Mesendoderm (in vitro differentiated cells): ENCODE data around the gene SLIT3.
A peak's percentile ranks its signal among the peaks of the same experiment; 100 is the strongest.

Source experiments
- DNase-seq: peaks from one replicate; pipeline ENCODE4 v3.0.0; 2013
- H2AK5ac ChIP-seq: 2 replicates; pipeline ENCODE4 v1.6.1; 2013; ENCODE audit warnings: low read length, inconsistent platforms
- H2BK120ac ChIP-seq: 2 replicates; pipeline ENCODE4 v1.6.1; 2013; ENCODE audit warnings: low read depth, mild to moderate bottlenecking, low read length, moderate library complexity, mixed read lengths
- H2BK15ac ChIP-seq: replicated peaks from 2 replicates; pipeline ENCODE4 v1.6.1; 2013; ENCODE audit warnings: low read depth, mild to moderate bottlenecking, moderate library complexity
- H2BK5ac ChIP-seq: 2 replicates; pipeline ENCODE4 v1.6.1; 2013; ENCODE audit warnings: low read length, inconsistent platforms
- H3K18ac ChIP-seq: 2 replicates; pipeline ENCODE4 v1.6.1; 2013; ENCODE audit warnings: mild to moderate bottlenecking, low read length, mixed read lengths
- H3K23ac ChIP-seq: one replicate; pipeline ENCODE4 v1.6.1; 2013; ENCODE audit warnings: low read length
- H3K27ac ChIP-seq: 2 replicates; pipeline ENCODE4 v1.5.1; 2013; ENCODE audit warnings: low read depth, mild to moderate bottlenecking, inconsistent platforms, low read length, moderate library complexity
- H3K27me3 ChIP-seq: 2 replicates; pipeline ENCODE4 v1.6.1; 2013; ENCODE audit warnings: low read length, control low read depth, mild to moderate bottlenecking, inconsistent platforms; ENCODE audit not compliant: insufficient read depth, poor library complexity
- H3K36me3 ChIP-seq: 2 replicates; pipeline ENCODE4 v1.6.1; 2013; ENCODE audit warnings: low read length, inconsistent platforms; ENCODE audit not compliant: control insufficient read depth, insufficient read depth
- H3K4ac ChIP-seq: one replicate; pipeline ENCODE4 v1.6.1; 2013; ENCODE audit warnings: low read depth, mild to moderate bottlenecking, low read length, moderate library complexity
- H3K4me1 ChIP-seq: 2 replicates; pipeline ENCODE4 v1.6.1; 2013; ENCODE audit warnings: low read depth, low read length, inconsistent platforms; ENCODE audit not compliant: control insufficient read depth
- H3K4me2 ChIP-seq: 2 replicates; pipeline ENCODE4 v1.6.1; 2013; ENCODE audit warnings: low read length
- H3K4me3 ChIP-seq: 2 replicates; pipeline ENCODE4 v1.5.1; 2013; ENCODE audit warnings: mild to moderate bottlenecking, low read length
- H3K56ac ChIP-seq: one replicate; pipeline ENCODE4 v1.6.1; 2013; ENCODE audit warnings: low read length
- H3K79me1 ChIP-seq: 2 replicates; pipeline ENCODE4 v1.6.1; 2013; ENCODE audit warnings: low read length, inconsistent platforms
- H3K79me2 ChIP-seq: 2 replicates; pipeline ENCODE4 v1.6.1; 2013; ENCODE audit warnings: mild to moderate bottlenecking, low read length; ENCODE audit not compliant: control insufficient read depth, insufficient read depth
- H3K9ac ChIP-seq: 2 replicates; pipeline ENCODE4 v1.6.1; 2013; ENCODE audit warnings: low read length, inconsistent platforms
- H4K5ac ChIP-seq: one replicate; pipeline ENCODE4 v1.6.1; 2013; ENCODE audit warnings: low read length
- H4K8ac ChIP-seq: one replicate; pipeline ENCODE4 v1.6.1; 2013; ENCODE audit warnings: low read depth, mild to moderate bottlenecking, control low read depth, low read length, moderate library complexity
- WGBS: extraction: QIAGEN DNeasy Blood & Tissue Kit; methylation state at CpG from one replicate; pipeline ENCODE4 v1.1.7; 2013; ENCODE audit warnings: low lambda C conversion rate, missing lambda C conversion rate; ENCODE audit not compliant: insufficient coverage; ENCODE audit errors: extremely low coverage; 5-methylcytosine and 5-hydroxymethylcytosine counted together

Gene SLIT3

GRCh38 chr5:169152946-169153345, 148.0 kb downstream of the SLIT3 start:
- no peak overlapping the region for H3K18ac ChIP-seq
- H3K79me1 ChIP-seq = no peaks in the 10 kb centered on the region
- no peak overlapping the region for H3K4me2 ChIP-seq
- no peak overlapping the region for H3K4ac ChIP-seq
- H3K9ac ChIP-seq = no peak overlapping the region
- DNase-seq = no peak
- WGBS = no CpG with 5 or more reads among the region's 7 CpGs
- no peak overlapping the region for H3K27ac ChIP-seq
- H3K23ac ChIP-seq = no peak overlapping the region
- H3K4me3 ChIP-seq = no peak overlapping the region
- no peaks in the 10 kb centered on the region for H3K36me3 ChIP-seq
- no peak overlapping the region for H2BK120ac ChIP-seq
- no peak overlapping the region for H2BK5ac ChIP-seq
- no peak overlapping the region for H2BK15ac ChIP-seq
- H3K79me2 ChIP-seq = no peaks in the 10 kb centered on the region
- no peak overlapping the region for H3K56ac ChIP-seq
- no peak overlapping the region for H2AK5ac ChIP-seq
- H4K8ac ChIP-seq = no peak overlapping the region
- no peak overlapping the region for H4K5ac ChIP-seq
- no peaks in the 10 kb centered on the region for H3K27me3 ChIP-seq
- peaks cover 6% of the 10 kb centered on the region for H3K4me1 ChIP-seq

- no peaks in the 10 kb centered on the region for H3K79me2 ChIP-seq
- H3K18ac ChIP-seq = no peak overlapping the region
- no peak for DNase-seq
- no peak overlapping the region for H4K5ac ChIP-seq
- no peak overlapping the region for H3K4me3 ChIP-seq
- no peak overlapping the region for H3K4me2 ChIP-seq
- H3K4me1 ChIP-seq = peaks cover 6% of the 10 kb centered on the region
- H3K9ac ChIP-seq = no peak overlapping the region
- H3K27me3 ChIP-seq = no peaks in the 10 kb centered on the region
- no peak overlapping the region for H2BK120ac ChIP-seq
- H2BK15ac ChIP-seq = no peak overlapping the region
- H3K27ac ChIP-seq = no peak overlapping the region
- H3K4ac ChIP-seq = no peak overlapping the region
- H4K8ac ChIP-seq = no peak overlapping the region
- no peaks in the 10 kb centered on the region for H3K79me1 ChIP-seq
- H3K56ac ChIP-seq = no peak overlapping the region
- no peaks in the 10 kb centered on the region for H3K36me3 ChIP-seq
- no peak overlapping the region for H2AK5ac ChIP-seq
- no peak overlapping the region for H2BK5ac ChIP-seq
- no peak overlapping the region for H3K23ac ChIP-seq
- no CpG with 5 or more reads among the region's 8 CpGs for WGBS
Measured at GRCh38 chr5:169152453-169152852, 148.5 kb downstream of the SLIT3 start.

- Histone ChIP-seq H2BK5ac (no peak overlapping the region), H2AK5ac (no peak overlapping the region), H3K56ac (no peak overlapping the region), H3K36me3 (no peaks in the 10 kb centered on the region), H4K5ac (no peak overlapping the region), H3K9ac (no peak overlapping the region), H3K27me3 (no peaks in the 10 kb centered on the region), H3K79me1 (no peaks in the 10 kb centered on the region), H4K8ac (no peak overlapping the region), H3K4me2 (no peak overlapping the region), H3K4me3 (no peak overlapping the region), H3K18ac (no peak overlapping the region), H2BK15ac (no peak overlapping the region), H3K4ac (no peak overlapping the region), H3K27ac (no peak overlapping the region), H3K4me1 (peaks cover 6% of the 10 kb centered on the region), H3K79me2 (no peaks in the 10 kb centered on the region), H2BK120ac (no peak overlapping the region), H3K23ac (no peak overlapping the region)
- peak; percentile 48 for DNase-seq
- WGBS = no CpG with 5 or more reads among the region's 6 CpGs
Measured at GRCh38 chr5:169151051-169151805, 149.7 kb downstream of the SLIT3 start.

GRCh38 chr5:169150108-169150507, 150.8 kb downstream of the SLIT3 start:
- no peak overlapping the region for H4K5ac ChIP-seq
- H3K79me1 ChIP-seq = no peaks in the 10 kb centered on the region
- H2AK5ac ChIP-seq = no peak overlapping the region
- no peak overlapping the region for H2BK120ac ChIP-seq
- no peak overlapping the region for H3K4me3 ChIP-seq
- no peak overlapping the region for H3K4ac ChIP-seq
- no peaks in the 10 kb centered on the region for H3K36me3 ChIP-seq
- H3K79me2 ChIP-seq = no peaks in the 10 kb centered on the region
- H4K8ac ChIP-seq = no peak overlapping the region
- H2BK5ac ChIP-seq = no peak overlapping the region
- peaks cover 6% of the 10 kb centered on the region for H3K4me1 ChIP-seq
- H2BK15ac ChIP-seq = no peak overlapping the region
- H3K27me3 ChIP-seq = no peaks in the 10 kb centered on the region
- no peak overlapping the region for H3K27ac ChIP-seq
- no peak overlapping the region for H3K56ac ChIP-seq
- no CpG with 5 or more reads among the region's 3 CpGs for WGBS
- H3K4me2 ChIP-seq = no peak overlapping the region
- H3K9ac ChIP-seq = no peak overlapping the region
- no peak overlapping the region for H3K23ac ChIP-seq
- no peak overlapping the region for H3K18ac ChIP-seq
- peak; percentile 76 for DNase-seq

DNA sequence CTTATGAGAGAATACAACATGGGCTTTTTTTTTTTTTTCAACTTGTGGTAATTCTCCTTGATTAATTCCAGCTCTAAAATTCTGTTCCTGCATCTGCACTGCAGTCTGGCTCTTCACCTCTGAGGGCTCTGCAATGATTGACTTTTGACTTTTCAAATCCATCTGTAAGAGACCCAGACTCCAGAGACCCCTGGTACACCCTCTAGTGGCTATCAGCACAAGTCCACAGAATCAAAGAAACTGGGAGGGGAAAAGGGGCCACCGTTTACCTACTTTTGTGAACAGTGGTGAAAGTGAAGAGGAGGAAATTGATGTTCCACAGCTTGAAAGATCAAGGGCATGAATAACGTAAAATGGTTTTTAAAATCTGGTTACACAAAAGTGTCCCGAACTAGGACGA, 151.6 kb downstream of the SLIT3 start:
- H3K56ac ChIP-seq = no peak overlapping the region
- no peaks in the 10 kb centered on the region for H3K79me1 ChIP-seq
- no peak overlapping the region for H3K4me3 ChIP-seq
- H3K23ac ChIP-seq = no peak overlapping the region
- peak; percentile 55 for DNase-seq
- WGBS = no CpG with 5 or more reads among the region's 4 CpGs
- H4K8ac ChIP-seq = no peak overlapping the region
- no peak overlapping the region for H3K4me2 ChIP-seq
- no peak overlapping the region for H4K5ac ChIP-seq
- H3K36me3 ChIP-seq = no peaks in the 10 kb centered on the region
- H3K79me2 ChIP-seq = no peaks in the 10 kb centered on the region
- no peak overlapping the region for H3K4ac ChIP-seq
- H3K9ac ChIP-seq = no peak overlapping the region
- no peak overlapping the region for H2BK15ac ChIP-seq
- H3K27ac ChIP-seq = no peak overlapping the region
- H3K18ac ChIP-seq = no peak overlapping the region
- H2BK120ac ChIP-seq = no peak overlapping the region
- no peak overlapping the region for H2BK5ac ChIP-seq
- H2AK5ac ChIP-seq = no peak overlapping the region
- no peaks in the 10 kb centered on the region for H3K27me3 ChIP-seq
- H3K4me1 ChIP-seq = peaks cover 6% of the 10 kb centered on the region
